ENCODE measurements around the gene ACSM5. TPM values are rescaled to one million over a fixed set of nuclear protein-coding genes. Genes with fewer than 3 reads are reported as not detected.
"Not testable (repeated sequence)": the region's sequence is repeated elsewhere in the genome, so short reads cannot be mapped to it uniquely, and the experiment has no call there.

Gene ACSM5
- total RNA-seq, 2 donors from 2014 or later = 0.20 to 0.77 TPM

DNA sequence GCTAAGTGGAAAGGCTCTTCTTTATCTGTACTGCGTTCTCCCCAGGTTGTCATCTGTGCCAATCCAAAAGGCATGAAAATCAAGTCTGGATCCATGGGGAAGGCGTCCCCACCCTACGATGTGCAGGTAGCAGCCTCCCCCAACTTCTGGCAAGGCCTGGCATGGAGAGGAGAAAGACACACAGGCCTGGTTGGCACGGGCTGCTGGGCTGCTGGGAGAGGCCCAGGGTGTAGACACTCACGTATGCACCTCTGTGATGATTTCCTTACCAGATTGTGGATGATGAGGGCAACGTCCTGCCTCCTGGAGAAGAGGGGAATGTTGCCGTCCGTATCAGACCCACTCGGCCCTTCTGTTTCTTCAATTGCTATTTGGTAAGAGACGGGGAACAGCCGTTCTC, 21.6 kb downstream of the ACSM5 start:
- Histone ChIP-seq H3K9ac (ENCODE audit: low read depth in 2 of 2, low read length in 2 of 2) (no peak overlapping the region), H3K36me3 (no peaks in the 10 kb centered on the region), H3K9me3 (no peaks in the 10 kb centered on the region), H3K4me1 (no peaks in the 10 kb centered on the region), H3K27ac (no peak overlapping the region), H3K4me3 (no peak overlapping the region), H3K27me3 (no peaks in the 10 kb centered on the region)
- TF ChIP-seq, protein P1, sequence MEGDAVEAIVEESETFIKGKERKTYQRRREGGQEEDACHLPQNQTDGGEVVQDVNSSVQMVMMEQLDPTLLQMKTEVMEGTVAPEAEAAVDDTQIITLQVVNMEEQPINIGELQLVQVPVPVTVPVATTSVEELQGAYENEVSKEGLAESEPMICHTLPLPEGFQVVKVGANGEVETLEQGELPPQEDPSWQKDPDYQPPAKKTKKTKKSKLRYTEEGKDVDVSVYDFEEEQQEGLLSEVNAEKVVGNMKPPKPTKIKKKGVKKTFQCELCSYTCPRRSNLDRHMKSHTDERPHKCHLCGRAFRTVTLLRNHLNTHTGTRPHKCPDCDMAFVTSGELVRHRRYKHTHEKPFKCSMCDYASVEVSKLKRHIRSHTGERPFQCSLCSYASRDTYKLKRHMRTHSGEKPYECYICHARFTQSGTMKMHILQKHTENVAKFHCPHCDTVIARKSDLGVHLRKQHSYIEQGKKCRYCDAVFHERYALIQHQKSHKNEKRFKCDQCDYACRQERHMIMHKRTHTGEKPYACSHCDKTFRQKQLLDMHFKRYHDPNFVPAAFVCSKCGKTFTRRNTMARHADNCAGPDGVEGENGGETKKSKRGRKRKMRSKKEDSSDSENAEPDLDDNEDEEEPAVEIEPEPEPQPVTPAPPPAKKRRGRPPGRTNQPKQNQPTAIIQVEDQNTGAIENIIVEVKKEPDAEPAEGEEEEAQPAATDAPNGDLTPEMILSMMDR (IDR thresholded peaks at IDR 0.05) = no peak
- intact Hi-C loops (cut with DNase I) = no loop called here
- no peak for DNase-seq

DNA sequence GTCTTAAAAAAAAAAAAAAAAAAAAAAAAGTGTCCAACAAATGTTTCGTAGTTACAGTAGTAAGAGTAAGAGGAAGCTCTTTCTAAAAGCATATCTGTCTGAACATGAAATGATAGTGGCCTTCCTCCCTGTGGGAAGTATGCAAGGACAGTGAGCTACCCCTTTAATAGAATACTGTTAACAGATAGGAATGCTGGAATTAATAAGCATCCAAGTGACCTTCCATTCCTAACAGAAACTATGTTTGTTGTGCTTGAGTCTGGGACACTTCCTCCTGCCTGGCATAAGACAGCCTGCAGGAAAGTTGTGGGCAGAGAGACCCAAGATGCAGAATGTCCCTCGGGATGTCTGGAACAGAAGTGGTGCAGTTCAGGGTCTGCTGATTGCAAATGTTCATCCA, 29.6 kb downstream of the ACSM5 start:
- H3K9ac ChIP-seq (ENCODE audit: low read depth in 2 of 2, low read length in 2 of 2); H3K9me3 ChIP-seq; H3K27ac ChIP-seq; H3K27me3 ChIP-seq; H3K4me3 ChIP-seq; H3K36me3 ChIP-seq; H3K4me1 ChIP-seq; DNase-seq: not testable (repeated sequence)
- intact Hi-C loops (cut with DNase I) = loop anchor here (5.0 kb wide), 1 partner anchor 148 kb away; no protein-coding TSS in a partner anchor

DNA sequence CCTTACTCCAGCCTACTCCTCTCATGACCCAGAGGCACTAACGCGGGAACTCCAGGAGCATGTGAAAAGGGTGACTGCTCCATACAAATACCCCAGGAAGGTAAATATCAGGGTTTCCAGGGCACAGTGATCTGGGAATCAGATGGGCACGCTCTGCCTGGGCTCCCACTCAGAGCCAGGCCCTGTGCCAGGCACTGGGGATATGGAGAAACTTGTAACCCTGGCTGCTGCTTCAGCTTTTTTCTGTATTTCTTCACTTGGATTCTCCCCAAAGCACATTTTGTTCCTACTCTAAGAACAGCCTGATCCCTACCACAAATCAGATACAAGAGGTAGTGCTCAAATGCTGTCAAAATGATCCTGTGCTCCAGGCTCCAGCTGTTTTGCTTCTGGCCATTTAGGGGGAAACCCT, 30.5 kb downstream of the ACSM5 start:
- H3K4me3 ChIP-seq; H3K4me1 ChIP-seq; H3K9ac ChIP-seq (ENCODE audit: low read depth in 2 of 2, low read length in 2 of 2); H3K27ac ChIP-seq; H3K27me3 ChIP-seq; H3K9me3 ChIP-seq; DNase-seq; H3K36me3 ChIP-seq: not testable (repeated sequence)
- intact Hi-C loops (cut with DNase I) = loop anchor here (5.0 kb wide), 1 partner anchor 147 kb away; no protein-coding TSS in a partner anchor

DNA sequence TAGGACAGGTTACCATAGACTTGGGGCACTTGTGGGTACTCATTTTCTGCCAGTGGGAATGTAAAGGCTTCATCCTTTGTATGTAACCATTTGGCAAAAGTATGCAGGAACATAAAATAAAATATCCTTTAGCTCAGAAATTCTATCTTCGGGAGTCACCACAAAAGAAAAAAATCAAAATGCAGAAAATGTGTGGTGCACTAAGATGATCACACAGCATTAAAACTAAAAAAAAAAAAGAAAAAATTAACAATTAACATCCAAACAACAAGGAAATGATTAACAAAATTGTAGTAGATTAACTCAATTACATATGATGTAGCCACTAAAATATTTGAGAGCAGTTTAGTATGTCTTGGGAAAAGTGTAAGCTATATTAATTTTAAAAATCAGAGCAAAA, 31.4 kb downstream of the ACSM5 start:
- intact Hi-C loops (cut with DNase I); H3K9me3 ChIP-seq; H3K27ac ChIP-seq; H3K4me3 ChIP-seq; H3K4me1 ChIP-seq; H3K36me3 ChIP-seq; DNase-seq; H3K9ac ChIP-seq (ENCODE audit: low read depth in 2 of 2, low read length in 2 of 2); H3K27me3 ChIP-seq: not testable (repeated sequence)

DNA sequence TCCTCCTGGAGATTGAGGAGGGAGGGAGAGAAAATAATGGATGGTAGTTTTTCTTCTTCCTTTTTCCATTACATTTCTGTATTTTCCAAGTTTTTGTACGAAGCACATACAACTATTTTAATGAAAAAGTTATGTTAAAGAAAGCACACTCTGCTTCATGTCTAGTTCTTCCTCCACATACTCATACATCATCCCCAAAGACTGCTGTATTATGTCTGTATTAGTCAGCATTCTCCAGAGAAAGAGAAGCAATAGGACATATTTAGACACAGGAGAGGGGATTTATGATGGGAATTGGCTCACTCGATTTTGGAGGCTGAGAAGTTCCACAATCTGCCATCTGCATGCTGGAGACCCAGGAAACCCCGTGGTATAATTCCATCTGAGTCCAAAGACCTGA, 31.9 kb downstream of the ACSM5 start:
- H3K4me1 ChIP-seq = no peaks in the 10 kb centered on the region

DNA sequence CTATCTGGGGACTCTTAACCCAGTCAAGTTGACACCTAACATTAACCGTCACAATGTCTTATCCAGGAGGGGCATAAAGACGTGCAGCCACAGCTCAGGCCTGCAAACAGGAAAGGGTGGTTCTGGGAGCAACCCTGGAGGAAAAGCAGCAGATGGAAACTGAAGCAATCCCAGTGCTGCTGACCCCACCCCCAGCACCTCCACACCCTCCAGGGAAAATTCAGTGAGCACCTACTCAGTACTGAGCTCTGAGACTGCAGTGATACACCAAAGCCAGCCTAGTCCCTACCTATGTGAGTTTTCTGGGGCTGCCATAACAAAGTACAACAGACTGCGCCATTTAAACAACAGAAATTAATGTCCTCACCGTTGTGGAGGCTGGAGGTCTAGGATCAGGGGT, 32.5 kb downstream of the ACSM5 start:
- intact Hi-C loops (cut with DNase I); H3K27ac ChIP-seq; H3K9me3 ChIP-seq; H3K9ac ChIP-seq (ENCODE audit: low read depth in 2 of 2, low read length in 2 of 2); H3K4me3 ChIP-seq; DNase-seq; H3K27me3 ChIP-seq; H3K4me1 ChIP-seq; H3K36me3 ChIP-seq: not testable (repeated sequence)

More for the DNA sequence above, 31.9 kb downstream of the ACSM5 start:
- no peaks in the 10 kb centered on the region for H3K9me3 ChIP-seq
- no peaks in the 10 kb centered on the region for H3K36me3 ChIP-seq
- TF ChIP-seq, protein P1 (IDR thresholded peaks at IDR 0.05) = no peak
- H3K4me3 ChIP-seq = no peak overlapping the region
- H3K27ac ChIP-seq = no peak overlapping the region
- DNase-seq = no peak
- no peak overlapping the region for H3K9ac ChIP-seq (ENCODE audit: low read depth in 2 of 2, low read length in 2 of 2)
- intact Hi-C loops (cut with DNase I) = no loop called here
- no peaks in the 10 kb centered on the region for H3K27me3 ChIP-seq

DNA sequence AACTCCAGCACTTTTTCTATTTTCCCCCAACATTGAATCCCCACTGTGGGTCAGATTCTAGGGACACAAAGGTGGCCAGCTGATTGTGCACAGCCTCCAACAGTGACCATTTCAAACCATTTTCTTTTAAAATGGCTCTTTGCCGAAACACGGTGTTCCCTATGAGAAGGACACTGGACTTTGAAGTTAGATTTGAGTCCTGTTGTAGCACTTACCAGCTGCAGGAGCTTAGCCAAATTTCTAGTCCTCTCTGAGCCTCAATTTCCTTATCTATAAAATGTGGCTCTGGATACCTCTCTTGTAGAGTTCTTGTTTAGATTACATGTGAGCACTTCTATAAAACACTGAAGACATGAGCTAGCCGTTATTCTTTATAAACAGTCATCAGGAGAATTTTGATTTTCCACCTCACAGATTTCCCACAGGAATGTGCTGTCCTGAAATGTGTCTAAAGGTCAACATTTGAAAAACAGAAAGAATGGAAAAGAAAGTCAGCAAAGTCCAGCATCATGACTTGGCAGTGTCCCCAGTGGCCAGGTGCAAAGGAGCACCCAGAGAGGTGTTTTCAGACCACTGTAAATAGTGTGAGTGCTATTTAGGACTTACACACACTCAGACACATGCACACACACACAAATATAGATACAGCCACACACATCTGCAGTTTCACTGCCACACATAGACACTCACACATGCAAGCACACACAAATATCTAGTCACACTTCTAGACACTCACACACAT, 37.5 kb downstream of the ACSM5 start:
- H3K4me1 ChIP-seq; H3K4me3 ChIP-seq; DNase-seq; H3K9me3 ChIP-seq; H3K27me3 ChIP-seq; H3K9ac ChIP-seq (ENCODE audit: low read depth in 2 of 2, low read length in 2 of 2); H3K36me3 ChIP-seq; intact Hi-C loops (cut with DNase I); H3K27ac ChIP-seq: not testable (repeated sequence)

DNA sequence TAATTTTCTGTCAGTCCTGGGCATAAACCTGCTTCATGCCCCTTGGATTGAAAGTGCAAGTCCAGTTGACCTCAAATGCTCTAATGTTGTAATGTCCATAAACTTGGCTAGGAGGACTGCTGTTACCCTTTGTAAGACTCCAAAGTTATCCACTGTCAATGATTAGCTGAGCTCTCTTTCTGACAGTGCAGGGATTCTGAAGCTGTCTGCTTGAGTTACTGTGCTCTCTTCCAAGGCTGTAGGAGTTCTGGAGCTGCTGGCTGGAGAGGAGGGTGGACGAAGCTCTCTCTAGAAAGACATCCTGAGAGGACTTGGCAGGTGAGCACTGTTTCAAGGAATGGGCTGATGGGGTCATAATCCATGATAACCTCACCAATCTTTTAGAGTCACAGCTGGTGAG, 42.0 kb downstream of the ACSM5 start, which contains the start of gene ACSM2A:
Gene ACSM2A (plus strand): TSS at position 158 of the 400 bp plus-strand sequence. CDS start 8,594 bp downstream, outside the sequence.
- DNase-seq; H3K9me3 ChIP-seq; H3K4me3 ChIP-seq; H3K4me1 ChIP-seq; H3K27ac ChIP-seq; H3K9ac ChIP-seq (ENCODE audit: low read depth in 2 of 2, low read length in 2 of 2); intact Hi-C loops (cut with DNase I); H3K27me3 ChIP-seq; H3K36me3 ChIP-seq: not testable (repeated sequence)

DNA sequence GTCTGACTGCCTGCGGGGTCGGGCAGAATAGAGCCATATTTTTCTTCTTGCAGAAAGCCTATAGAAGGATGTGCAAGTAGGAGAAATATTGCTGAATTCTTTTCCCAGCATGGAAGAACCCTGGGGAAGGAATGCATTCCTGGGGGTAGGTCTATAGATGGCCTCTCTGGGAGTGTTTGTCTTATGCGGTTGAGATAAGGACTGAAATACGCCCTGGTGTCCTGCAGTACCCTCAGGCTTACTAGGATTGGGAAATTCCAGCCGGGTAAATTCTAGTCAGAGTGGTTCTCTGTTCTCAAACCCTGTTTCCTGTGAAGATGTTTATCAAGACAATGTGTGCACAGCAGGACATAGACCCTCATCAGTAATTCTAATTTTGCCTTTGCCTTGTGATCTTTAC, 44.3 kb downstream of the ACSM5 start:
- intact Hi-C loops (cut with DNase I); DNase-seq; H3K4me3 ChIP-seq; H3K4me1 ChIP-seq; H3K27me3 ChIP-seq; H3K9me3 ChIP-seq; H3K27ac ChIP-seq; H3K9ac ChIP-seq (ENCODE audit: low read depth in 2 of 2, low read length in 2 of 2); H3K36me3 ChIP-seq: not testable (repeated sequence)

DNA sequence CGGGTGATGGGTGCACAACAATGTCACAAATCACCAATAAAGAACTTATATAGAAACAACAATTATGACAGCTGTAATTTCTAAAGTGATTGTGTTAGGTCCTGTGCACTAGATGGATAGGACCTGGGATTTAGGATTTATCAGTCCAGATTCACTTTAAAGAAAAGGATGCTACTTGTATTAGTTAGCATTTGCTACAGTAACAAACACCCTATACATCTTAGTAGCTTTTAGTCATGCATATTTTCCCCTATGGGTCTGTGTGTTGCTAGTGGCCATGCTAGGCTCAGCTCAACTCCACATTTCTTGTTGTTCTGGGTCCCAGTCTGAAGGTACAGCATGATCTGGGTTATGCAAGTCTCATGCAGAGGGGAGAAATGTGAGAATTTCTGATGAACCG, 49.9 kb downstream of the ACSM5 start:
- H3K4me3 ChIP-seq; DNase-seq; H3K9me3 ChIP-seq; H3K9ac ChIP-seq (ENCODE audit: low read depth in 2 of 2, low read length in 2 of 2); H3K27ac ChIP-seq; H3K4me1 ChIP-seq; H3K36me3 ChIP-seq; intact Hi-C loops (cut with DNase I); H3K27me3 ChIP-seq: not testable (repeated sequence)

DNA sequence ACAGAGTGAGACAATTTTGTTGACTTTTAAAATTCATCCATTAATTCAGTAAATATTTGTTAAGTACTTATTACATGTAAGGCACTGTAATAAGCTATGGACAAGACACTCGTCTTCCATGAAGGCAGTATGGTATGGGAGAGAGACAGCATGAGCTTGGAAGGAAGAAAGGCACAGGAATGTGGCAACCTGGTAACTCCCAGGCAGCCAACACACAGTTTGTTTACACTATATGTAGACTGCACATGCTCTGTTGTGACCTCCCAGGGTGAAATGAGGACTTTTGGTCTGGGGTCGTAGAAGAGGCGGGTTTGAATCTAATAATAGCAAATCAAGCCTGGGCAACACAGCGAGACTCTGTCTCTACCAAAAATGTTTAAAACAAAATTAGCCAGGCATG, 51.0 kb downstream of the ACSM5 start:
- H3K4me3 ChIP-seq; DNase-seq; intact Hi-C loops (cut with DNase I); H3K27ac ChIP-seq; H3K9me3 ChIP-seq; H3K4me1 ChIP-seq; H3K9ac ChIP-seq (ENCODE audit: low read depth in 2 of 2, low read length in 2 of 2); H3K36me3 ChIP-seq; H3K27me3 ChIP-seq: not testable (repeated sequence)

DNA sequence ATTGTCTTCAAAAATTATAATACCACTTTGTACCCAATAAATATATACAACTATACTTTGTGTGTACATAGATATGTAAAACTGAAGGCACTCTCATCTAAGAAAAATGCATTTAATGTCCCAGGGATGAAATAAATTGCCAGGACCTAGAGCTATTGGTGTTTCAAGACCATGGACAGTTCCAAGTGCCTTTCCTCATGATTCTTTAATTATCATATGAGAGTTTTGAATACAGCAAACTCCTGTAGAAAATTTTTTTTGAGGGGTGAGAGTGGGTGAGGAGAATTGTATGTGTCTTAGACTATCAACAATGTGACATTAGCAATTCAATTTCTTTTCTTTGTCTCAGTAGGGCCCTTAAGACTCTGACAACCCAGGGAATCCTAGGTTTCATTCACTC, 59.6 kb downstream of the ACSM5 start:
- H3K36me3 ChIP-seq; H3K4me1 ChIP-seq; intact Hi-C loops (cut with DNase I); H3K4me3 ChIP-seq; H3K9ac ChIP-seq (ENCODE audit: low read depth in 2 of 2, low read length in 2 of 2); H3K27ac ChIP-seq; H3K9me3 ChIP-seq; DNase-seq; H3K27me3 ChIP-seq: not testable (repeated sequence)

Data from colonic mucosa (tissue), 4 donors.